K562 (cell line): ENCODE data around the gene AGBL1.

Experiments
- CTCF ChIP-seq, 3 experiments: IDR thresholded peaks in 2 of 3; conservative IDR thresholded peaks in 1 of 3; 2 replicates each; pipeline ENCODE4 v1.5.1; 2011 to 2012; ENCODE audit warnings: low read length in 3 of 3, mild to moderate bottlenecking in 3 of 3, control low read depth in 2 of 3, improper control_type of control experiment in 1 of 3, inconsistent platforms in 1 of 3, low read depth in 1 of 3, mixed read lengths in 1 of 3, moderate library complexity in 1 of 3; ENCODE audit not compliant: insufficient read depth in 2 of 3
- KAT2B ChIP-seq: IDR thresholded peaks from one replicate; pipeline ENCODE4 v1.6.1; 2012; ENCODE audit warnings: low read depth, mild to moderate bottlenecking, control low read depth, inconsistent platforms, low read length, moderate library complexity
- MYC ChIP-seq, 2 experiments: fragments of 250-450 bp in 1 of 2; sonication (Bioruptor Pico) in 1 of 2; IDR thresholded peaks; 2 replicates each; pipeline versions ENCODE4 v1.5.1 to v1.6.1; 2012 to 2021; ENCODE audit warnings: low read depth in 2 of 2, borderline replicate concordance in 1 of 2, improper control_type of control experiment in 1 of 2, low read length in 1 of 2, mild to moderate bottlenecking in 1 of 2, moderate library complexity in 1 of 2
- REST ChIP-seq, 2 experiments: fragments of 450-650 bp; formaldehyde crosslinking in 1 of 2; IDR thresholded peaks; 2 replicates each; pipeline versions ENCODE4 v1.4.0 to v1.6.1; 2014 to 2020; ENCODE audit warnings: mild to moderate bottlenecking in 2 of 2, borderline replicate concordance in 1 of 2, low read depth in 1 of 2
- SMARCA5 ChIP-seq: fragments of 450-650 bp; IDR thresholded peaks from 2 replicates; pipeline ENCODE4 v1.6.1; 2016

GRCh38 chr15:86205096-86205495 is 125.4 kb downstream of the AGBL1 start:
- TF ChIP-seq REST (IDR thresholded peaks at IDR 0.05; ENCODE audit: borderline replicate concordance), result no peak
- no peak for TF ChIP-seq REST (CRISPR knock-in tag; IDR thresholded peaks at IDR 0.05; ENCODE audit: low read depth)
- TF ChIP-seq KAT2B, result no peak
- no peak for TF ChIP-seq MYC (IDR thresholded peaks at IDR 0.05; ENCODE audit: low read depth, low read length)
- TF ChIP-seq MYC (CRISPR knock-in tag; IDR thresholded peaks at IDR 0.05; ENCODE audit: borderline replicate concordance, low read depth), result no peak
- TF ChIP-seq CTCF (IDR thresholded peaks at IDR 0.05 in 2 of 3, conservative IDR thresholded peaks at IDR 0.05 in 1 of 3; ENCODE audit: insufficient read depth in 2 of 3, low read depth in 1 of 3, low read length in 3 of 3), result no peak
- no peak for TF ChIP-seq SMARCA5
